Measurements from ENCODE around the gene ENTPD8.

The ENTPD8 gene

DNA sequence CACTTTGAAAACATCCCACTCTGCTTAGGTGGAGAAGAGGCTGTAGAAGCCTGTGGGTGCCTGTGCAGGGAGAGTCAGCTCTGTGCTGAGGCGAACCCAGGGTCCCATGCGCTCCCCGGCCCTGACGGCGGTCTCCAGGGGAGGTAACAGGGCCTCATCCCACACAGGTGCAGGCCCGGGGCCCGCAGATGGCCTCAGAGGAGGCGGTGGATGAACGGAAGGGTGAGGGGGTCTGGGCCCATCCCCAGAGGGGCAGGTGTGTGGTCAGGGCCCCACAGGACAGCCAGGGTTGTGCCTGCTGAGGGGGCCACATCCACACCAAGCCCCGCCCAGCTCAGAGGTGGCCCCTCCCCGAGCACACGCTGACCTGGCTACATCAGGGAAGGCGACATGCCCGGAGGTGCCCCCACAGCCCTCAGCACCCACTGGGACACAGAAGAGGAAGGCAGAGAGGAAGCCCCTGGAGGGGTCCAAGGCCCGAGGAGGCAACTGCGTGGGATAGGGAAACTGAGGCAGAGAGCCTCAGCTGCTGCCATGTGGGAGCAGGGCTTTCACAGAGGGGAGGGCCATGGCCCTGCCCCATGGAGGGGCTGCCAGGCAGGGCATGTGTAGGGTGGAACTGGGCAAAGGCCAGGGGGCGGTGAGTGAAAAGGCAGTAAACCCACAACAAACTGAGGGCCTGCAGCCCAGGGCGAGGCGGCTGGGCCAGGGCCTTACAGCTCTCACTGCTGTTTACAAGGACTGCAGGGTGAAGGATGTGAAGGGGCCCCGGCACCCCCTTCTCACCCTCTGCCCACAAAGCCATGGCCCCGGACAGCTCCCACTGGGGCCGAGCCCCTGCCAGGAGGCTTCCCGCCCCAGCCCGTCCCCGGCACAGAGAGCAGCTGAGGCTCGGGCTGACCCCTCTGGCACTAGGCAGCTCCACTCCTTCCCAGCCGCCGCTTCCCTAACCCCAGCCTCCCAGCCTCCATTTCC lies 47.7 kb downstream of the ENTPD8 start:
- no peak for DNase-seq (ENCODE audit: low read depth)
- TF ChIP-seq, protein P1, sequence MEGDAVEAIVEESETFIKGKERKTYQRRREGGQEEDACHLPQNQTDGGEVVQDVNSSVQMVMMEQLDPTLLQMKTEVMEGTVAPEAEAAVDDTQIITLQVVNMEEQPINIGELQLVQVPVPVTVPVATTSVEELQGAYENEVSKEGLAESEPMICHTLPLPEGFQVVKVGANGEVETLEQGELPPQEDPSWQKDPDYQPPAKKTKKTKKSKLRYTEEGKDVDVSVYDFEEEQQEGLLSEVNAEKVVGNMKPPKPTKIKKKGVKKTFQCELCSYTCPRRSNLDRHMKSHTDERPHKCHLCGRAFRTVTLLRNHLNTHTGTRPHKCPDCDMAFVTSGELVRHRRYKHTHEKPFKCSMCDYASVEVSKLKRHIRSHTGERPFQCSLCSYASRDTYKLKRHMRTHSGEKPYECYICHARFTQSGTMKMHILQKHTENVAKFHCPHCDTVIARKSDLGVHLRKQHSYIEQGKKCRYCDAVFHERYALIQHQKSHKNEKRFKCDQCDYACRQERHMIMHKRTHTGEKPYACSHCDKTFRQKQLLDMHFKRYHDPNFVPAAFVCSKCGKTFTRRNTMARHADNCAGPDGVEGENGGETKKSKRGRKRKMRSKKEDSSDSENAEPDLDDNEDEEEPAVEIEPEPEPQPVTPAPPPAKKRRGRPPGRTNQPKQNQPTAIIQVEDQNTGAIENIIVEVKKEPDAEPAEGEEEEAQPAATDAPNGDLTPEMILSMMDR (conservative IDR thresholded peaks at IDR 0.05; ENCODE audit: low read depth, low read length), result no peak
- no peak overlapping the region for H3K4me3 ChIP-seq (ENCODE audit: low read length)

DNA sequence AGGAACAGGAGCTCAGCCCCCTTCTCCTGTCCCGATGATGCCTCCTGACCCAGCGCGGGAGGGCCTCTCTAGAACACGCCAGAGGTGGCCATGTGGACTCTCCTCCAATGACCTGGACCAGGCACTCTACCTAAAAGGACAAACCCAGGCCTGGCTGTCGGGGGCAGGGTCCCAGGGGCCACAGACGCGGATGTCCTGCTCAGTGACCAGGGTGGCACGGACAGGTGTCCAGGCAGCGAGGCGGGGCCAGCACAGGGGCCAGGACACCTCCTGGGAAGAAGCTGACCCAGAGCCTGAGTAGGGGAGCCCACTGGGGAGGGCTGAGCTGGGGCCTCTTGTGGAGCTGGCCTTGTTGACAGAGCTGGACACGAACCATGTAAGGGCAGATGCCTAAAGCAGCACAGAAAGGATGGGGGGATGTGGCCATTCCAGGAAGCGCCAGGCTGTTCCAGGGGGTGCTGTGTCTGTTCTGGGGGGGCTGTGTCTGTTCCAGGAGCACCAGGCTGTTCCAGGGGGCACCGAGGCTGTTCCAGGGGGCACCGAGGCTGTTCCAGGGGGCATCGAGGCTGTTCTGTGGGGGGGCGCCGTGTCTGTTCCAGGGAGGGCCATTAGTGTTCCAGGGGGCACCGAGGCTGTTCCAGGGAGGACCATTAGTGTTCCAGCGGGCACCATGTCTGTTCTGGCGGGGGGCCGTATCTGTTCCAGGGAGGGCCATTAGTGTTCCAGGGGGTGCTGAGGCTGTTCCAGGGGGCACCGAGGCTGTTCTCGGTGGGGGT lies 48.7 kb downstream of the ENTPD8 start:
- no peak overlapping the region for H3K4me3 ChIP-seq (ENCODE audit: low read length)
- DNase-seq (ENCODE audit: low read depth), result no peak
- TF ChIP-seq, protein P1 (conservative IDR thresholded peaks at IDR 0.05; ENCODE audit: low read depth, low read length), result no peak

DNA sequence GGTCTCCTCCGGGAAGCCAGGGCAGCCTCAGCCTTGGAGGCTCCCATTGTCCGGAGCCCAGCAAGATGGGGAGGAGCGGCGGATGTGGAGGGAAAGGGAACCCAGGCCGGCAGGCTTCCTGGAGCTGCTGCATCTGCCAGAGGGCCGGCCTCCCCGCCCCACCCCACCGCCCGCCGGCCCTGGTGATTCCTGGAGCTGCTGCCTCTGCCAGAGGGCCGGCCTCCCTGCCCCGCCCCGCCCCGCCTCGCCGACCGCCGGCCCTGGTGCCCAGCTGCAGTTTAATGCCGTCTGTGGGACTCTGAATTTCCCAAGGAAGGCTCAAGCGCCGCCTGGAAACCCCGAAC lies 49.8 kb downstream of the ENTPD8 start:
- H3K4me3 ChIP-seq (ENCODE audit: low read length), result no peak overlapping the region
- TF ChIP-seq, protein P1 (conservative IDR thresholded peaks at IDR 0.05; ENCODE audit: low read depth, low read length), result no peak
- no peak for DNase-seq (ENCODE audit: low read depth)

DNA sequence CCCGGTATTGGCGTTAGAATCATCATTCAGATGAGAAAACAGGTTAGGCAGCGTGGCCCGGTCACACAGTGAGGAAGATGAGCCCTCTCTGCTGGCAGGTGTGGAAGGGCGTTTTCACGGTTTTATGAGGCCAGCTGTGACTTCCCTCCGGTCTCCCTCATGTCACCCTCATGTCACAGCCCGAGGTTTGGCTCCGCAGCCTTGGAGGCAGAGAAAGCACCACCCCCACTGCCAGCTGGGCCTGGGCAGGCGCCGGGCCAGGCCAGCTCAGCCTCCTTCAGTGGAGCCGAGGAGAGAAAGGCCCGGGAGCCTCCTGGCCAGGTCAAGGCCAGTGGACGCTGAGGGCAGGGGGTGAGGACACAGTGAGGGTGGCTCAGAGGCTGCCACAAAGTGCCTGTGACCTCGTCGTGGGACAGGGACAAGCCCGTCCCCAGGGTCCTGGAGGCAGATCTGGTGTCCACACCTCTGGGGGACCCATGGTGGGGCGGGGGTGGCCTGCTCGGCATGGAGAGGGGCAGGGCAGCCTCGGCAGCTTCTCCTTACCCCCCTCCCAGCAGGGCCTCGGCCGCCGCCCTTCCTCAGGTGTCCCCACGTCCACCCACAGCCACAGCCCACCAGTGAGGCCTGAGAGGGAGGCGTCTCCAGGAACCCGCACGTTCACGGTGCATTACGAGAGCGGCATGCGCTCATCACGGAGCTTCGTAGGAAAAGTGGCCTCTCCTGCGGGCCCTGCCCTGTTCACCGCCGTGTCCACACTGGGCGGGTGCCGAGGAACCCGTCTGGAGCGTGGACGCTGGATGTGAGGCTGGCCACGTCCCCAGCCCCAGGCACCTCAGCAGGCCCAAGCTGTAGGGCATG lies 50.4 kb downstream of the ENTPD8 start:
- DNase-seq (ENCODE audit: low read depth), result no peak
- TF ChIP-seq, protein P1 (conservative IDR thresholded peaks at IDR 0.05; ENCODE audit: low read depth, low read length), result no peak
- H3K4me3 ChIP-seq (ENCODE audit: low read length), result no peak overlapping the region

DNA sequence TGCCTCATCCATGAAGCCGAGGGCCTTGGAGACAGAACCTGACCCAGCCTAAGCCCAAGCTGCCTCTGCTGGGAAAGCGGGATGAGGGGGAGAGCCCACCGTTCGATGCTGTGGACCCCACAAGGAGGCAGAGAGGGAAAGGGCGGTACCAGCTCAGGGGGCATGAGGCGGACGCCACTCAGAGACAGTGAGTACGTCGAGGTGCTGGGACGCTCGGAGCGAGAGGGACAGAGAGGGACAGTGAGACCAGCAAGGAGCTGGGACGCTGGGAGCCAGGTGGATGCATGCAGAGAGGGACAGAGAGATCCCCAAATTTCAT lies 51.8 kb downstream of the ENTPD8 start:
- no peak overlapping the region for H3K4me3 ChIP-seq (ENCODE audit: low read length)
- DNase-seq (ENCODE audit: low read depth), result no peak
- TF ChIP-seq, protein P1 (conservative IDR thresholded peaks at IDR 0.05; ENCODE audit: low read depth, low read length), result no peak

DNA sequence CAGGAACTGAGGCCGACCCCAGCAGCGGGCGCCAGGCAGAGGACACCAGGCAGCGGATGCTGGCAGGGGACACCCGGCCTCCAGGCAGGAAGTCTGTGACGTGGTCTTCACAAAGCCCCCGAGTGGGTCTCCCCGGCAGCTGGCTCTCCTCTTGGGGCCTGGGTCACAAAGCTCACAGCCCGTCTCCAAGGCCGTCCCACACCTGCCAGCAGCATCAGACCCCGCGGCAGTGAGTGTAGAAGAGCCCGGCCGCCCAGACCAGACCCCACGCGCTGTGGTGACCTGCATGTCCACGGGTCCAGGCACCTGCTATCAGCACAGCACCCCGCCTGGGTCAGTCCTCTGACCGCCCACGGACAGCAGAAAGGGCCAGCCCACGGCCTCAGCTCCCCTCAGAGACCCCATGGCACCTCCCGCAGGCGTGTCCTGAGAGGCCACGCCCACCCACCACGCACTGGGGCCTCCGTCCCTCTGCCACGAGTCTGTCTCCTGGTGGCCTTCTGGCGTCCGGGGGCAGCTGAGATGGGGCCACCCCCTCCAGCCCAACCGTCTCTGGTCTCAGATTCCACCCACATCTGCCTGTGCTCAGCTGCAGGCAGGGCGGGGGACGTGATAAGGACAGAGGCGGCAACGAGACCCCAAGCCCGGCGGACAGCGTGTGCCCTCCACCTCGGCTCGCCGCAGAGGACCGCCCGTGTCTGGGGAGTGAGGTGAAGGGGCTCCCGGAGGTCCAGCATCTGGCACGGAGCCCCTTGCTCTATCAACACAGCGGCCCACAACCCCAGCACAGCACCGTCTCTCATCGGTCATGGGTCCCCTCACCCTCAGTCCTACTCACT lies 52.3 kb downstream of the ENTPD8 start:
- H3K4me3 ChIP-seq (ENCODE audit: low read length), result no peak overlapping the region
- TF ChIP-seq, protein P1 (conservative IDR thresholded peaks at IDR 0.05; ENCODE audit: low read depth, low read length), result no peak
- DNase-seq (ENCODE audit: low read depth), result no peak
